Stomach smooth muscle (tissue), 2 donors: ENCODE results near the gene MMP28.

Experiments
- H3K27ac ChIP-seq: one replicate; pipeline ENCODE4 v1.7.0; 2013; ENCODE audit warnings: mild to moderate bottlenecking, low read length, inconsistent platforms
- H3K27me3 ChIP-seq, 2 donors: one replicate each; pipeline ENCODE4 v1.7.0; 2013; ENCODE audit warnings: low read length in 2 of 2; ENCODE audit not compliant: insufficient read depth in 2 of 2, control insufficient read depth in 1 of 2
- H3K36me3 ChIP-seq, 2 donors: one replicate each; pipeline ENCODE4 v1.7.0; 2013; ENCODE audit warnings: low read length in 2 of 2; ENCODE audit not compliant: control insufficient read depth in 2 of 2, insufficient read depth in 2 of 2
- H3K4me1 ChIP-seq: one replicate; pipeline ENCODE4 v1.7.0; 2013; ENCODE audit warnings: low read length; ENCODE audit not compliant: control insufficient read depth, insufficient read depth
- H3K4me3 ChIP-seq, 2 donors: one replicate each; pipeline ENCODE4 v1.7.0; 2013; ENCODE audit warnings: low read length in 2 of 2
- H3K9ac ChIP-seq, 2 donors: one replicate each; pipeline ENCODE4 v1.7.0; 2013; ENCODE audit warnings: low read length in 2 of 2, mild to moderate bottlenecking in 1 of 2
- H3K9me3 ChIP-seq, 2 donors: one replicate each; pipeline ENCODE4 v1.7.0; 2013; ENCODE audit warnings: low read length in 2 of 2; ENCODE audit not compliant: control insufficient read depth in 2 of 2
- donor health status: healthy.
- donor health status: Pancreatic carcinoma.

Gene MMP28

DNA sequence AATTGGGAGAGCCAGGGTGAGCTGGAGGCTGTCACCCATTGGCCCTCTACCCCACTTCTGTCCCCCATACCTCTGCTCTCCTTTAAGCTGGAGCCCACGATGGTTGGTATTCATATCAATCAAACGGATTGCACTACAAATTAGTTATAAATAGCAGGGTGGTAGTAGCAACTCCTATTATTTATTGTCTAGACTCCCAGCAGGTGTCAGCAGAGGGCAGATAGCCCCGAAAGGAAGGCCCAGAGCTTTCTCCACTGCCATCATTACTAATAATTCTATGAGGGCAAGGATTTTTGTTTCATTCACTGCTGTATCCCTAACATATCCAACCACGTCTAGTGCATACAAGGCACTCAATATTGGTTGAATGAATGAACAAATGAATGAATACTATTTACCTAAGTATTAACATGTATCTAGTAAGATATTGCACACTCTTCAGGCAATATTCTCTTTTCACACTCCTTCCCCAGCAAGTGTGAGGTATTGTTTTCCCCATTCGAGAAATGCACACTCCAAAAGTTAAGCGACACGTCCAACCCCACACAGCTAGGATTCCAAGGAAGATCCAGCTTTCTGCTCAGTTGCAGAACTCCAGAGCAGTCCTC, 28.4 kb downstream of the MMP28 start:
- no peaks in the 10 kb centered on the region for H3K9me3 ChIP-seq
- H3K4me3 ChIP-seq, result no peak overlapping the region
- H3K27ac ChIP-seq, result no peak overlapping the region
- H3K36me3 ChIP-seq, result no peaks in the 10 kb centered on the region
- no peaks in the 10 kb centered on the region for H3K27me3 ChIP-seq
- H3K9ac ChIP-seq, result no peak overlapping the region
- peaks cover 28% of the 10 kb centered on the region for H3K4me1 ChIP-seq

DNA sequence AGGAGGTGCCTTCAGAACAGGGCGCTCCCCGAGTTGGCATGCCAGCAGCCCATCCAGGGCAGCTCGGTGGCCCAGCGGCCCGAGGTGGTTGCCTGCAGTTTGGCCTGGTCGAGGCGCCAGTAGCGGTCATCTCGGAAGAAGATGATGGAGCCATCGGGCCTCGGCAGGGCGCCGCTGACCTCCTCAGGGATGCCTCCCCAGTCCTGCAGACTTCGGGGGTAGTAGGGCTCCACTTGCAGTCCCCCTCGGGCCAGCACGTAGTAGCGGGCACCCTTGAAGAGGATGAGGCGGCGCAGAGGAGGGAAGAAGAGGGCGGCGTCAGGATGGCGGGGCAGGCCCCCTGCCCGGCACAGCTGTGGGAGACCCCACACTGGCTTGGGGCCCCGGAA, 29.0 kb downstream of the MMP28 start:
- Histone ChIP-seq H3K9ac (no peak overlapping the region), H3K9me3 (no peaks in the 10 kb centered on the region), H3K4me1 (peaks cover 24% of the 10 kb centered on the region), H3K27me3 (no peaks in the 10 kb centered on the region), H3K27ac (no peak overlapping the region), H3K36me3 (no peaks in the 10 kb centered on the region), H3K4me3 (no peak overlapping the region)

DNA sequence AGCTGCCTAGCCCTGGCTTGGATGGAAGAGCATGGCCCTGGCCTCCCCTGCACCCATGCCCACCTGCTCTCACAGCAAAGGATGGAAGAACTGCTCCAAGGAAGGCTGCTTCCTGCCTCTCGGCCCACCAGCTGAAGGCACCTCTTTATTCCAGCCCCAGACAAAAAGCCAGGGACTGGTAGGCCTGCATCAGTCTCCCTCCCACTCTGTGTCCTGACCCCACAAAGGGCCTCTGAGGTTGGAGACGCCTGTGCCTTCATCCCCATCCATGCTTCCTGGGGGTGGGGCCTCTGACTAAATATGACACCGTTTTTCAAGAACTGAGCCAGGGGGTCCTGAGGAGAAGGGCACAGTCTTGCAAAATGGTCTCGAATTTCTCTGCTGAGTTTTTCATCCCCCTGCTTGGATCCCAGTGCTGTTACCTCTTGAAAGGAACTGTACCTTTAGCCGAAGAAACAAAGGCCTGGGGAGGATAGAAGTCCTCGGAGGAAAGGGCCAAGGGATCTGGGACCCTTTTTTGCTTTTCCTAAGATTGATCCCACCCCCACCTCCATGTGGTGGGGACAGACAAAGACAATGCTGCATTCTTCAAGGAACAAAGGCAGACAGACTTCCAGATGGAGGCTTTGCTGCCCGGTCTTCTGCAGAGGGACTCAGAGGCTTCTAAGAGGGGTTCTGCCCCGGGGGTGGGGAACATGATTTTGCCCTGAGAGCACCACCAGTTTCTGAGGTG, 29.5 kb downstream of the MMP28 start:
- peak overlapping the region; percentile 18 for H3K27ac ChIP-seq
- no peaks in the 10 kb centered on the region for H3K27me3 ChIP-seq
- no peak overlapping the region for H3K4me3 ChIP-seq
- peaks cover 24% of the 10 kb centered on the region for H3K4me1 ChIP-seq
- no peak overlapping the region for H3K9ac ChIP-seq
- H3K9me3 ChIP-seq, result no peaks in the 10 kb centered on the region
- no peaks in the 10 kb centered on the region for H3K36me3 ChIP-seq

DNA sequence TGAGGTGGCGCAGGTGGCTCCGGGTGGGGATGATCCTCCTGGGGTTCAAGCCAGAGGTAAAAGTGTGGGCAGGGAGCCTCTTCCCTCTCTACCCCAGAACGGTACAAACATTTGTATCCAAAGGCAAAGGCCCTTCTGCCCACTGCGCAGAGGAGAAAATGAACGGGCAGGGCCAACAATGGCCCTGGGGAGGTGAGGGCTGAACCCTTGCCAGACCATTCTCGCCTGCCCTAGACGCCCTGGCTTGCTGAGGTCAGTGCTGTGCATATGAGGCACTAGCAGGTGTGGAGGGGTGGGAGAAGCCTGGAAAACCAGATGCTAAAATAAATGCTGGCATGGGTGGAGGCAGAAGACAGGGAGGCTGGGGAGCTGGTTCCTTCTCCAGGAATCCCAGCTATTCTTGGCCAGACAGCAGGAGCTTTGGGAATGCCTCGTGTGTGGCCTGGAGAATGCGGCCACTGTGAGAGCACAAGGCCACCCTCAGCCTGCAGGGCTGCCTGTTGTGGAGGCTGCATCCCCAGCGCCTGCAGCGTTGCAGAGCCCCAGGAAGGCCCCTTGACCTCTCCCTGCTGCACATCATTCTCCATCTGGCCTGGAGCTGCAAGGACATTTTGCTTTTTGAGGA, 30.2 kb downstream of the MMP28 start:
- Histone ChIP-seq H3K4me3 (no peak overlapping the region), H3K4me1 (peaks cover 24% of the 10 kb centered on the region), H3K27ac (peak overlapping the region; percentile 18), H3K9me3 (no peaks in the 10 kb centered on the region), H3K9ac (no peak overlapping the region), H3K27me3 (no peaks in the 10 kb centered on the region), H3K36me3 (no peaks in the 10 kb centered on the region)

DNA sequence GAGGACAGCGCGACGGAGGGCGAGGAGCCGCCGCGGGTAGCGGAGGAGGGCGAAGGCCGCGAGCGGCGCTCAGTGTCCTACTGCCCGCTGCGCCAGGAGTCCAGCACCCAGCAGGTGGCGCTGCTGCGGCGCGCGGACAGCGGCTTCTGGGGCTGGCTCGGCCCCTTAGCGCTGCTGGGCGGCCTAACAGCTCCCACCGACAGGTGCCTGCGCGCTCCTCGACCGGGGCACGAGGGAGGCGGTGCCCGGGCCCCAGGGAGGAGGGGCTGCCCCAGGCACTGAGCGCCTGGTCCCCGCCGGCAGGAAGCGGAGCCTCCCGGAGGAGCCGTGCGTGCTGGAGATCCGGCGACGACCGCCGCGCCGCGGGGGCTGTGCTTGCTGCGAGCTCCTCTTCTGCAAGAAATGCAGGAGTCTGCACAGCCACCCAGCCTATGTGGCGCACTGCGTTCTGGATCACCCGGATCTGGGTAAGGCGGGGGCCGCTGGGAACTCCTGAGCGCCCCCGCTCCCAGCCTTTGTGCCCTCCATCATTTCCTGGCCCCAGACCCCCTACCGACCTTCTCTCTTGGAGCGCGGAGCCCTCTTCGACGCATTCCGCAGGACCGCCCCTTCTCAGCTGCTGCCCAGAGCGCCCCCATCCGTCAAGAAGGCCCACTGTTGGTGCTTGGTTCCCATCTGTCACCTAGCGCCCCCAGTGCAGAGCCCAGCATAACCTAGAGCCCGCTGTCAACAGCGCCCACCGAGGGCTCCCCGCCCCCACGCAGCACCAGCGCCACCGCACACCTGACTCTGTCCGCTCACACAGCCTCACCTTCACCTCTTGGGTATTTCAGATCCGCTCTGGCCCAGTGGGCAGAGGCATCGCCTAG, 31.1 kb downstream of the MMP28 start:
- H3K27ac ChIP-seq, result peak overlapping the region; percentile 18
- H3K4me1 ChIP-seq, result peaks cover 24% of the 10 kb centered on the region
- no peaks in the 10 kb centered on the region for H3K27me3 ChIP-seq
- H3K9me3 ChIP-seq, result no peaks in the 10 kb centered on the region
- peak overlapping the region; percentile 38 to 60 for H3K9ac ChIP-seq
- H3K4me3 ChIP-seq, result peak overlapping the region; percentile 67 to 74
- H3K36me3 ChIP-seq, result no peaks in the 10 kb centered on the region

GRCh38 chr17:35763767-35764122, 31.7 kb downstream of the MMP28 start:
- Histone ChIP-seq H3K4me3 (peak overlapping the region in 1 of 2 donors; percentile 74), H3K36me3 (no peaks in the 10 kb centered on the region), H3K27ac (no peak overlapping the region), H3K27me3 (no peaks in the 10 kb centered on the region), H3K9ac (peak overlapping the region; percentile 38 to 60), H3K4me1 (peaks cover 24% of the 10 kb centered on the region), H3K9me3 (no peaks in the 10 kb centered on the region)

- Histone ChIP-seq H3K4me1 (peaks cover 21% of the 10 kb centered on the region), H3K27me3 (no peaks in the 10 kb centered on the region), H3K27ac (no peak overlapping the region), H3K4me3 (no peak overlapping the region), H3K9me3 (no peaks in the 10 kb centered on the region), H3K9ac (no peak overlapping the region), H3K36me3 (no peaks in the 10 kb centered on the region)
Observed at GRCh38 chr17:35761601-35762000, 33.8 kb downstream of the MMP28 start.

GRCh38 chr17:35760587-35760986, 34.9 kb downstream of the MMP28 start, which contains the start of gene C17orf50:
Gene C17orf50 (plus strand): TSS chr17:35760887. CDS start chr17:35760942, 55 bp downstream.
- Histone ChIP-seq H3K9me3 (no peaks in the 10 kb centered on the region), H3K4me3 (no peak within 1 kb of the TSS), H3K27ac (no peak within 1 kb of the TSS), H3K4me1 (peaks cover 18% of the 10 kb centered on the region), H3K36me3 (no peaks in the 10 kb centered on the region), H3K27me3 (no peaks in the 10 kb centered on the region), H3K9ac (no peak within 1 kb of the TSS)

GRCh38 chr17:35757243-35757642, 38.2 kb downstream of the MMP28 start:
- H3K27me3 ChIP-seq, result peaks cover 2 to 3% of the 10 kb centered on the region in 2 donors
- H3K4me1 ChIP-seq, result peaks cover 11% of the 10 kb centered on the region
- no peaks in the 10 kb centered on the region for H3K9me3 ChIP-seq
- H3K9ac ChIP-seq, result no peak overlapping the region
- no peaks in the 10 kb centered on the region for H3K36me3 ChIP-seq
- H3K4me3 ChIP-seq, result no peak overlapping the region
- no peak overlapping the region for H3K27ac ChIP-seq

- no peaks in the 10 kb centered on the region for H3K9me3 ChIP-seq
- peak within 1 kb of the TSS in 1 of 2 donors; percentile 29 for H3K4me3 ChIP-seq
- no peak within 1 kb of the TSS for H3K9ac ChIP-seq
- H3K36me3 ChIP-seq, result no peaks in the 10 kb centered on the region
- no peak within 1 kb of the TSS for H3K27ac ChIP-seq
- peaks cover 28 to 29% of the 10 kb centered on the region in 2 donors for H3K27me3 ChIP-seq
- peaks cover 15% of the 10 kb centered on the region for H3K4me1 ChIP-seq
Observed at GRCh38 chr17:35752945-35753764, 42.3 kb downstream of the MMP28 start, which contains the start of gene GAS2L2. Gene GAS2L2 (minus strand): TSS chr17:35753239. CDS start chr17:35752850, 389 bp downstream.
